Measurements from ENCODE around the gene SLC37A1. TPM values are rescaled to one million over a fixed set of nuclear protein-coding genes. Genes with fewer than 3 reads are reported as not detected.

Gene SLC37A1
- total RNA-seq, 2 donors from 2014 or later: 98.5 to 118 TPM

DNA sequence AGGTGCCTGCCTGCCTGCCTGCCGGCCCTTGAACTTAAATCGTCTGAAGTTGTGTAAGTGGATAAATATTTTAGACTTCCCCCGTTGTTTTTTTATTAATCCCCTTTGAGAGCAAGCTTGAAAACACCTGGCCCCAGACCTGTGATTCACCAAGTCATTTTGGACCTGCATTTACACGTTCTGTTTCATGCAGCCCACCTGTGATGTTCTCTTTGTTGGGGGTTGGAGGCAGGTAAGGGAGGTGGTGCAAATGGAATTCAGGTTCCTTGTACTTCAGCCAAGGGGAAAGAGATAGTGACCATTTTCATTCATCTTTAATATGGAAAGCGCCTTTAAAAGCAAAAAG, 1.2 kb downstream of the SLC37A1 start:
- intact Hi-C loops (cut with DNase I): no loop called here
- no peak for TF ChIP-seq CTCF (IDR thresholded peaks at IDR 0.05)
- no peak for DNase-seq

GRCh38 chr21:42515708-42516502, 2.3 kb downstream of the SLC37A1 start:
- no peaks in the 10 kb centered on the region for H3K9me3 ChIP-seq
- H3K9ac ChIP-seq (ENCODE audit: low read depth in 2 of 2, low read length in 2 of 2): peak overlapping the region in 1 of 2 donors; percentile 73
- no peak for TF ChIP-seq CTCF (IDR thresholded peaks at IDR 0.05)
- no peaks in the 10 kb centered on the region for H3K27me3 ChIP-seq
- H3K27ac ChIP-seq: peak overlapping the region; percentile 81
- H3K36me3 ChIP-seq: peaks cover 4% of the 10 kb centered on the region
- peak; percentile 78 for DNase-seq
- no peaks in the 10 kb centered on the region for H3K4me1 ChIP-seq
- peak overlapping the region; percentile 84 for H3K4me3 ChIP-seq
- intact Hi-C loops (cut with DNase I): no loop called here

More for the DNA sequence above, 1.2 kb downstream of the SLC37A1 start:
- Histone ChIP-seq H3K9me3 (no peaks in the 10 kb centered on the region), H3K27me3 (no peaks in the 10 kb centered on the region), H3K36me3 (peaks cover 4% of the 10 kb centered on the region), H3K4me1 (no peaks in the 10 kb centered on the region), H3K9ac (ENCODE audit: low read depth in 2 of 2, low read length in 2 of 2) (peak overlapping the region in 1 of 2 donors; percentile 73), H3K27ac (peak overlapping the region; percentile 81), H3K4me3 (peak overlapping the region; percentile 84)

- intact Hi-C loops (cut with DNase I): no loop called here
- no peaks in the 10 kb centered on the region for H3K27me3 ChIP-seq
- H3K27ac ChIP-seq: no peak overlapping the region
- H3K4me1 ChIP-seq: peaks cover 2% of the 10 kb centered on the region
- no peak for DNase-seq
- no peaks in the 10 kb centered on the region for H3K9me3 ChIP-seq
- peak overlapping the region in 1 of 2 donors; percentile 1 for H3K9ac ChIP-seq (ENCODE audit: low read depth in 2 of 2, low read length in 2 of 2)
- H3K4me3 ChIP-seq: no peak overlapping the region
- TF ChIP-seq CTCF (IDR thresholded peaks at IDR 0.05): no peak
- H3K36me3 ChIP-seq: peaks cover 4% of the 10 kb centered on the region
Observed at GRCh38 chr21:42518215-42518614, 4.6 kb downstream of the SLC37A1 start.

DNA sequence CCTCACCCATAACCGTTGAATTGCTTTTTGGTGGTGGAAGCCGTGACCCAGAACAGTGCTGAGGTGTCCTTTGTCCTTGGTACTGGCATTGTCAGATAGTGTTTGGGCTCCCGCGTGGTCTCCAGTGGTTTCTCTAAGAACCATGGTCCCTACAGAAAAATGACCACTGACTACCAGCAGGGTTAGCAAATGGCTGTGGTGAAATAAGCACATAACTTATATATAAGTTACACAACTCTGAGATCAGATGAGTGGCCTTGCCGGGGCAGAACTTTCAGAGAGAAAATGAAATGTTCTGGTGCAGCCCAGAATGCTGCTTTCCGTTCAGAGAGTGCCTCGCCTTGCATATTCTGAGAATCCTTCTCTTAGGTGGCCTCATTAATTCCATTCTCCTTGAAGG, 5.0 kb downstream of the SLC37A1 start:
- no peaks in the 10 kb centered on the region for H3K9me3 ChIP-seq
- H3K27ac ChIP-seq: no peak overlapping the region
- intact Hi-C loops (cut with DNase I): no loop called here
- DNase-seq: no peak
- no peaks in the 10 kb centered on the region for H3K27me3 ChIP-seq
- peaks cover 5% of the 10 kb centered on the region for H3K4me1 ChIP-seq
- peak overlapping the region in 1 of 2 donors; percentile 1 for H3K9ac ChIP-seq (ENCODE audit: low read depth in 2 of 2, low read length in 2 of 2)
- H3K36me3 ChIP-seq: peaks cover 4% of the 10 kb centered on the region
- H3K4me3 ChIP-seq: no peak overlapping the region
- TF ChIP-seq CTCF (IDR thresholded peaks at IDR 0.05): no peak

DNA sequence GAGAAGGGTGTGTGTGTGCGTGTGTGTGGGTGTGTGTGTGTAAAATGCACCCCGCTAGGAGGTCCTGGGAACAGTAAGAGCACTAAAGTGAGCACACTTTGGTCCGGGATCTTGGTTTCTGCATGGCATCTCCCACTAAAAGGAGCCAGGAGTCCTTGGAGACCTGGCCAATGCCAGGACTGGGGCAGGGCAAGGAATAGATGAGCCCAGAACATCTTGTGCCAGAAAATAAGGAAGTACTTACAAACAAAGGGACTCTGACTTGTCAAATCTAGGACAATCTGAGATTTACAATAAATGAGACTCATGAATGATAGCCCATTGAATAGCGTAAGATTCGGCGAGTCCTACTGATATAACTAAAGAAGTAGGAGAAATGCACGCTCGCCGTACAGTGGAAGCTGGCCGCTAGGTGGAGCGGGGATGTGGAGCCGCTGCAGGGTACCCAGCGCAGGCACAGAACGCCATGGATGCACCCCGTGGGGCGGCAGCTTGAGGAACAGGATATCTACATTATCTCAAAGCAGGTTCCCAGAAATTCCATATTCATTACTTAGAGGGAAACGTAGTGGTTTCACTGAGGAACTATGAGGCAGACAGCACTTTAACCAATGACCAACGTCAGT, 7.1 kb downstream of the SLC37A1 start:
- Histone ChIP-seq H3K9ac (ENCODE audit: low read depth in 2 of 2, low read length in 2 of 2) (no peak overlapping the region), H3K9me3 (no peaks in the 10 kb centered on the region), H3K27me3 (no peaks in the 10 kb centered on the region), H3K4me3 (no peak overlapping the region), H3K4me1 (peaks cover 23% of the 10 kb centered on the region), H3K36me3 (peaks cover 4% of the 10 kb centered on the region), H3K27ac (no peak overlapping the region)
- no peak for TF ChIP-seq CTCF (IDR thresholded peaks at IDR 0.05)
- DNase-seq: no peak
- intact Hi-C loops (cut with DNase I): no loop called here

All from colonic mucosa (tissue), 4 donors.